K562 (cell line): Measurements from ENCODE around the gene STUM. TPM values are rescaled to one million over a fixed set of nuclear protein-coding genes. Genes with fewer than 3 reads are reported as not detected.

ENCODE experiments used
- ATAC-seq: fragments of 200-7000 bp; cut with Tn5 transposase; 3 replicates; pipeline ENCODE4 v1.9.1; 2020; ENCODE audit warnings: moderate library complexity
- BruUV-seq: library from RNA; stranded (reverse); fragments of 400-500 nt; replicated peaks from 2 replicates; lab custom pipeline; 2021; lab: Mats Ljungman, UMichigan
- CTCF ChIA-PET: fragments of 300-600 bp; formaldehyde crosslinking; extraction: SDS; loops from one replicate; lab custom pipeline; 2021; ENCODE audit warnings: low intra/inter-chr PET ratio; lab: Yijun Ruan, JAX
- POLR2A ChIA-PET: fragments of 300-600, 350-650 bp; sonication (Branson Sonifier 250); formaldehyde crosslinking; extraction: SDS; loops from one replicate; lab custom pipeline; 2021; ENCODE audit warnings: antibody characterized with exemption, inconsistent platforms; lab: Yijun Ruan, JAX
- DNase-seq, 4 experiments: peaks; one replicate each; pipeline versions ENCODE4 v3.0.0 to v3.0.0-alpha.2; 2011 to 2018; ENCODE audit warnings: low spot score in 3 of 4, mixed read lengths in 3 of 4; ENCODE audit errors: extremely low read depth in 1 of 4
- FAIRE-seq: peaks from 2 replicates; lab custom pipeline; 2011; peaks lifted over from hg19 to GRCh38; lab: Jason Lieb, UNC
- H2AFZ ChIP-seq: 2 replicates; pipeline ENCODE4 v1.6.0; 2011; ENCODE audit warnings: low read depth, low read length, control low read depth, inconsistent platforms
- H3K27ac ChIP-seq: fragments of 200-600 bp; 3 replicates; pipeline ENCODE4 v1.8.0; 2011; ENCODE audit warnings: low read depth, mild to moderate bottlenecking, control low read depth, inconsistent platforms, low read length, moderate library complexity, mixed read lengths; ENCODE audit errors: extremely low read depth
- H3K27me3 ChIP-seq, 2 experiments: fragments of 300-600 bp in 1 of 2; 2 replicates in 1 of 2; 3 replicates in 1 of 2; pipeline versions ENCODE4 v1.6.0 to v1.8.0; 2011; ENCODE audit warnings: inconsistent platforms in 2 of 2, low read length in 2 of 2, mild to moderate bottlenecking in 1 of 2, mixed read lengths in 1 of 2, moderate library complexity in 1 of 2; ENCODE audit not compliant: control insufficient read depth in 2 of 2, insufficient read depth in 2 of 2
- H3K36me3 ChIP-seq: fragments of 300-600 bp; 3 replicates; pipeline ENCODE4 v1.8.0; 2011; ENCODE audit warnings: mild to moderate bottlenecking, low read length, inconsistent platforms; ENCODE audit not compliant: control insufficient read depth, insufficient read depth
- H3K4me1 ChIP-seq, 2 experiments: fragments of 200-600 bp in 1 of 2; replicated peaks in 1 of 2; 2 replicates in 1 of 2; 3 replicates in 1 of 2; pipeline versions ENCODE4 v1.5.1 to v1.8.0; 2011; ENCODE audit warnings: inconsistent platforms in 2 of 2, low read length in 2 of 2, mild to moderate bottlenecking in 1 of 2, mixed read lengths in 1 of 2, moderate library complexity in 1 of 2; ENCODE audit not compliant: control insufficient read depth in 2 of 2, insufficient read depth in 2 of 2
- H3K4me2 ChIP-seq: 2 replicates; pipeline ENCODE4 v1.6.1; 2011; ENCODE audit warnings: low read length, control low read depth, inconsistent platforms, mixed read lengths; ENCODE audit not compliant: insufficient read depth
- H3K4me3 ChIP-seq: fragments of 200-600 bp; sonication (generic), shearing (Covaris generic); 2 replicates; pipeline ENCODE4 v1.5.1; 2016; ENCODE audit warnings: control low read depth, inconsistent platforms
- H3K79me2 ChIP-seq: fragments of 200-600 bp; 3 replicates; pipeline ENCODE4 v1.8.0; 2011; ENCODE audit warnings: low read length, inconsistent platforms; ENCODE audit not compliant: control insufficient read depth, insufficient read depth
- H3K9ac ChIP-seq, 2 experiments: 2 replicates each; pipeline versions ENCODE4 v1.6.0 to v1.6.1; 2011; ENCODE audit warnings: low read depth in 2 of 2, low read length in 2 of 2, control low read depth in 1 of 2, inconsistent platforms in 1 of 2, mild to moderate bottlenecking in 1 of 2, mixed read lengths in 1 of 2; ENCODE audit not compliant: insufficient read depth in 1 of 2
- H3K9me1 ChIP-seq: one replicate; pipeline ENCODE4 v1.6.0; 2011; ENCODE audit warnings: inconsistent platforms, mild to moderate bottlenecking, low read length, moderate library complexity; ENCODE audit not compliant: control insufficient read depth, insufficient read depth
- H3K9me3 ChIP-seq: replicated peaks from 2 replicates; pipeline ENCODE4 v1.5.1; 2011; ENCODE audit warnings: low read depth, low read length, inconsistent platforms; ENCODE audit not compliant: control insufficient read depth, insufficient read depth
- H4K20me1 ChIP-seq: replicated peaks from 2 replicates; pipeline ENCODE4 v1.6.1; 2011; ENCODE audit warnings: low read length, inconsistent platforms, mixed read lengths; ENCODE audit not compliant: control insufficient read depth, insufficient read depth
- CBFA2T2 ChIP-seq: fragments of 450-650 bp; conservative IDR thresholded peaks from 2 replicates; pipeline ENCODE4 v1.6.1; 2017; ENCODE audit warnings: mild to moderate bottlenecking
- MYBL2 ChIP-seq, 2 experiments: fragments of 450-650 bp in 1 of 2; sonication (generic) in 1 of 2; formaldehyde crosslinking in 1 of 2; IDR thresholded peaks; 2 replicates each; pipeline versions ENCODE4 v1.6.1 to v1.8.1; 2017 to 2022; ENCODE audit warnings: borderline replicate concordance in 1 of 2, inconsistent platforms in 1 of 2, low read depth in 1 of 2, mild to moderate bottlenecking in 1 of 2, missing genetic modification reagents in 1 of 2, moderate library complexity in 1 of 2
- SRSF9 ChIP-seq: fragments of 200-400 bp; formaldehyde crosslinking; IDR thresholded peaks from 2 replicates; pipeline ENCODE4 v1.6.1; 2017; ENCODE audit warnings: low read depth, low read length, borderline replicate concordance
- whole genome bisulfite sequencing: fragments of 100-300 bp; shearing (Covaris generic); methylation state at CpG from one replicate; pipeline ENCODE4 v1.1.6; 2016; ENCODE audit warnings: low coverage, mixed read lengths; ENCODE audit not compliant: insufficient coverage; ENCODE audit errors: missing lambda C conversion rate; 5-methylcytosine and 5-hydroxymethylcytosine counted together
- in situ Hi-C: fragments of 300-500 bp; cut with MboI; formaldehyde crosslinking; loops from 4 replicates; pipeline ENCODE4 v1.15.0; 2018; ENCODE audit warnings: inconsistent platforms, mixed read lengths
- intact Hi-C: fragments of 100-400 bp; cut with micrococcal nuclease; formaldehyde crosslinking; loops from 2 replicates; pipeline ENCODE4 v1.14.2; 2022
- polyA plus RNA-seq, 8 experiments: library from polyadenylated mRNA; depleted of rRNA in 4 of 8; stranded (reverse) in 5 of 8; unstranded in 3 of 8; fragments of >200 nt; fragmentation: Nextera tagmentation in 2 of 8; fragmentation: Illumina TruSeq in 1 of 8; extraction: Ambion mirVana in 2 of 8; extraction: Trizol in 1 of 8; gene quantifications; 2 replicates each; pipeline versions ENCODE4 v1.2.1 to v1.2.3, GENCODE V29; 2011 to 2014; ENCODE audit warnings: inconsistent platforms in 1 of 8, missing spikeins in 1 of 8
- total RNA-seq, 7 experiments: library from RNA; depleted of rRNA in 6 of 7; stranded (reverse); fragments of >200 nt in 6 of 7; fragmentation: Illumina TruSeq in 2 of 7; extraction: Trizol in 2 of 7; gene quantifications; 2 replicates each; pipeline versions ENCODE4 v1.2.1 to v1.2.3, GENCODE V29; 2011 to 2021; ENCODE audit warnings: low replicate concordance in 1 of 7
- TF ChIP-seq, protein P1 (sequence below): fragments of 250-450 bp; sonication (Bioruptor Pico); IDR thresholded peaks from 2 replicates; pipeline ENCODE4 v1.8.0; 2021; ENCODE audit warnings: moderate library complexity, mild to moderate bottlenecking, inconsistent platforms
- TF ChIP-seq, protein P2 (sequence below): IDR thresholded peaks from 3 replicates; pipeline ENCODE4 v1.6.1; 2011; ENCODE audit warnings: borderline replicate concordance, mild to moderate bottlenecking, moderate library complexity; ENCODE audit not compliant: insufficient read length; ENCODE audit errors: extremely low read depth

The STUM gene
- total and polyA plus RNA-seq, 9 of the 15 experiments (the other 6 are each of a cell fraction or from before 2014, with no cell fraction given): not detected

DNA sequence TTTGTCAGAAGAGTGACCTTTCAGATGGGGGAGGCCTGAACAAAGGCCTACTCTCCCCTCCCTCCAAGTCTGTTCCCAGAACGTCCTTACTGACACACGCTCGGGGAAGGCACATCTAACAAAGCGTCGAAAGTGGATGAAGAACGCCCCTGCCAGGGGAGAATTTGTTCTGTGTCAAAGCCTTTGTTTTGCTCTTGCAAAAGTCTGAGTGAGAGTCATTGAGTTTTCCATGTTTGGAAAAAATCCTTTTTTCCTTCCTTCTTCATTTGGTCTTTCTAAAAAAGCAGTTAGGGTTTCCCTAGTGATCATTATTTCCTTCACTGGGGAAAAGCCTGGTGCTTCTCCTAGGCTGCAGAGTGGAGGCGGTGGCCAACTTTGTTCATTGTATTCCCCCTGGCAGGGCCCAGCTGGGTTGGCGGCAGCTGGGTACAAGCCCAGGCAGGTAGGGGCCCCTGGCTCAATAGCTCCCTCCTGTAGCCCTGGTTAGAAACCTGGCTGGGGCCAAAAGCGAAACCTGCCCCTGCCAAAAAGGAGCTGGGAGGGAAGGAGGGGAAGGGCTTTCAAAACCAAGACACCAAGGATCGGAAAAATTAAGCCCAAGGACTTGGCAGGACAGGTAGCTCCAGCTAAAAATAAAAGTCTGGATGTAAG is 109.5 kb downstream of the STUM start:
- peaks cover 55 to 80% of the 10 kb centered on the region in 2 experiments for H3K27me3 ChIP-seq
- POLR2A ChIA-PET: interaction anchor here (0.8 kb wide), 1 partner anchor 46 kb away, joined by 3 read pairs; no protein-coding TSS in a partner anchor
- H3K4me1 ChIP-seq: no peaks in the 10 kb centered on the region; a peak in 1 of 5 replicates
- no peak for ATAC-seq
- H3K9me3 ChIP-seq: no peaks in the 10 kb centered on the region
- in situ Hi-C loops (no loop called here), intact Hi-C loops (no loop called here)
- H3K4me3 ChIP-seq: no peak overlapping the region
- TF ChIP-seq MYBL2 (IDR thresholded peaks at IDR 0.05; ENCODE audit: low read depth) (no peak), MYBL2 (CRISPR knock-in tag; IDR thresholded peaks at IDR 0.05; ENCODE audit: borderline replicate concordance) (no peak)
- H3K27ac ChIP-seq: no peak overlapping the region
- no peak overlapping the region for H3K4me2 ChIP-seq
- 8% methylated on average over 10 of the region's 10 CpGs for WGBS
- H3K9ac ChIP-seq: 0 out of 4 replicates have a peak overlapping the region, but pooled peaks of 1 of the 2 experiments have one; percentile 30
- H3K9me1 ChIP-seq: no peaks in the 10 kb centered on the region
- no peaks in the 10 kb centered on the region for H3K36me3 ChIP-seq
- no peak overlapping the region for H2AFZ ChIP-seq
- no peaks in the 10 kb centered on the region for H3K79me2 ChIP-seq
- CTCF ChIA-PET: interaction anchor here (0.6 kb wide), 1 partner anchor 9 kb away, joined by 3 read pairs; no protein-coding TSS in a partner anchor
- DNase-seq: no peak
- BruUV-seq: no TSS peak
- no peak for FAIRE-seq
- peaks cover 19% of the 10 kb centered on the region for H4K20me1 ChIP-seq

DNA sequence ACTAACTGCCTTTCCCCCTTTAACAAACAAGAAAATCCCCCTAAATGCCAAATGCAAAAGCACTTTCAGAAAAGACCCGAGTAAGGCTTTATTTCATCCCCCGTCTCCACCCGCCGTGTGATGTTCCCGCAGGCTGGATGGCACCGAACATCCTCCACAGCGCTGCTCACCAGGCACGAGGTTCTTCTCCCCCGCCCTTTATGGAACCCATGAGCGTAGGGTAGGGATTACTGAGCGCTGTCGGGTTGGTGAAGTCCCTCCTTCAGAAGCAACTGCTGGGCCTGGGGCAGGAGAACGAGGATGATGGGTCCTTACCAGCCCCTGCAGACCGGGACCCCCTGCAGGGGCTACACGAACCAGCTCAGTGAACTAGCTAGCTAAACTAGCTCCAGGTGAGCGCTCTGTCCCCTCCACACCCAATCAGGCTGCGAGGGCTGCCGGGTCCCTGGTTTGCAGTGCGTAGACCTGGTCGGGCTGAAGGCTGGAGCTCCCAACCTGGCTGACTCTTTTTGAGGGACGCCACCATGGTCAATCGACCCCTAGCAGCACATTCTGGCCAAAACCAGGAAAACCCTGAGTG is 110.1 kb downstream of the STUM start:
- WGBS: 4% methylated on average over 22 of the region's 22 CpGs
- peaks cover 19% of the 10 kb centered on the region for H4K20me1 ChIP-seq
- H3K9ac ChIP-seq: no peak overlapping the region
- ChIA-PET POLR2A (interaction anchor here (0.8 kb wide), 1 partner anchor 45 kb away, joined by 3 read pairs; no protein-coding TSS in a partner anchor), CTCF (no interaction called here)
- H3K27me3 ChIP-seq: peaks cover 58 to 86% of the 10 kb centered on the region in 2 experiments
- no peaks in the 10 kb centered on the region for H3K36me3 ChIP-seq
- no peak overlapping the region for H3K4me3 ChIP-seq
- intact Hi-C loops (no loop called here), in situ Hi-C loops (no loop called here)
- H3K9me1 ChIP-seq: no peaks in the 10 kb centered on the region
- no peaks in the 10 kb centered on the region; a peak in 2 of 5 replicates for H3K4me1 ChIP-seq
- no TSS peak for BruUV-seq
- H3K9me3 ChIP-seq: no peaks in the 10 kb centered on the region
- DNase-seq (no peak), ATAC-seq (no peak), FAIRE-seq (no peak)
- no peak overlapping the region for H3K4me2 ChIP-seq
- no peak overlapping the region for H2AFZ ChIP-seq
- no peaks in the 10 kb centered on the region for H3K79me2 ChIP-seq
- H3K27ac ChIP-seq: no peak overlapping the region
- no peak for TF ChIP-seq MYBL2 (IDR thresholded peaks at IDR 0.05; ENCODE audit: low read depth)
- no peak for TF ChIP-seq MYBL2 (CRISPR knock-in tag; IDR thresholded peaks at IDR 0.05; ENCODE audit: borderline replicate concordance)
- TF ChIP-seq, protein P1, sequence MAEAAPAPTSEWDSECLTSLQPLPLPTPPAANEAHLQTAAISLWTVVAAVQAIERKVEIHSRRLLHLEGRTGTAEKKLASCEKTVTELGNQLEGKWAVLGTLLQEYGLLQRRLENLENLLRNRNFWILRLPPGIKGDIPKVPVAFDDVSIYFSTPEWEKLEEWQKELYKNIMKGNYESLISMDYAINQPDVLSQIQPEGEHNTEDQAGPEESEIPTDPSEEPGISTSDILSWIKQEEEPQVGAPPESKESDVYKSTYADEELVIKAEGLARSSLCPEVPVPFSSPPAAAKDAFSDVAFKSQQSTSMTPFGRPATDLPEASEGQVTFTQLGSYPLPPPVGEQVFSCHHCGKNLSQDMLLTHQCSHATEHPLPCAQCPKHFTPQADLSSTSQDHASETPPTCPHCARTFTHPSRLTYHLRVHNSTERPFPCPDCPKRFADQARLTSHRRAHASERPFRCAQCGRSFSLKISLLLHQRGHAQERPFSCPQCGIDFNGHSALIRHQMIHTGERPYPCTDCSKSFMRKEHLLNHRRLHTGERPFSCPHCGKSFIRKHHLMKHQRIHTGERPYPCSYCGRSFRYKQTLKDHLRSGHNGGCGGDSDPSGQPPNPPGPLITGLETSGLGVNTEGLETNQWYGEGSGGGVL: no peak
- TF ChIP-seq, protein P2, sequence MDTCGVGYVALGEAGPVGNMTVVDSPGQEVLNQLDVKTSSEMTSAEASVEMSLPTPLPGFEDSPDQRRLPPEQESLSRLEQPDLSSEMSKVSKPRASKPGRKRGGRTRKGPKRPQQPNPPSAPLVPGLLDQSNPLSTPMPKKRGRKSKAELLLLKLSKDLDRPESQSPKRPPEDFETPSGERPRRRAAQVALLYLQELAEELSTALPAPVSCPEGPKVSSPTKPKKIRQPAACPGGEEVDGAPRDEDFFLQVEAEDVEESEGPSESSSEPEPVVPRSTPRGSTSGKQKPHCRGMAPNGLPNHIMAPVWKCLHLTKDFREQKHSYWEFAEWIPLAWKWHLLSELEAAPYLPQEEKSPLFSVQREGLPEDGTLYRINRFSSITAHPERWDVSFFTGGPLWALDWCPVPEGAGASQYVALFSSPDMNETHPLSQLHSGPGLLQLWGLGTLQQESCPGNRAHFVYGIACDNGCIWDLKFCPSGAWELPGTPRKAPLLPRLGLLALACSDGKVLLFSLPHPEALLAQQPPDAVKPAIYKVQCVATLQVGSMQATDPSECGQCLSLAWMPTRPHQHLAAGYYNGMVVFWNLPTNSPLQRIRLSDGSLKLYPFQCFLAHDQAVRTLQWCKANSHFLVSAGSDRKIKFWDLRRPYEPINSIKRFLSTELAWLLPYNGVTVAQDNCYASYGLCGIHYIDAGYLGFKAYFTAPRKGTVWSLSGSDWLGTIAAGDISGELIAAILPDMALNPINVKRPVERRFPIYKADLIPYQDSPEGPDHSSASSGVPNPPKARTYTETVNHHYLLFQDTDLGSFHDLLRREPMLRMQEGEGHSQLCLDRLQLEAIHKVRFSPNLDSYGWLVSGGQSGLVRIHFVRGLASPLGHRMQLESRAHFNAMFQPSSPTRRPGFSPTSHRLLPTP: no peak
- TF ChIP-seq SRSF9: no peak
- no peak for TF ChIP-seq CBFA2T2
